Measurements from ENCODE around the gene CD48. TPM values are rescaled to one million over a fixed set of nuclear protein-coding genes. Genes with fewer than 3 reads are reported as not detected.

Gene CD48
- total and polyA plus RNA-seq, 2 of the 4 experiments (the other 2 are of a cell fraction): not detected

DNA sequence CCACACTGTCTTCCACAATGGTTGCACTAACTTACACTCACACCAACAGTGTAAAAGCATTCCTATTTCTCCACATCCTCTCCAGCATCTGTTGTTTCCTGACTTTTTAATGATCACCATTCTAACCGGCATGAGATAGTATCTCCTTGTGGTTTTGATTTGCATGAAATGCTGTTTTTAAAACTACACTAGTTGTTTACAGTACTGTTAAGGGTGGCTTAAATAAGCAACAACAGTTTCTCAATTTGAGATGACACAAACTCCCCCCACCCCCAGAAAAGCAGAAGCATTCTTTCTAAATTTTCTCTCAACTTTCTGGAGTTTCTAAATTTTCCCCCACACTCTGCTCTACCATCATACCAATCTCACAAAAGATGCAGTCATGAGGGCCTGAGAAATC, 20.4 kb upstream of the CD48 start:
- Histone ChIP-seq H2BK120ac (ENCODE audit: low read depth, low read length) (no peak overlapping the region), H3K27me3 (ENCODE audit: control insufficient read depth, insufficient read depth, low read length) (no peaks in the 10 kb centered on the region; the same call in 1 of the 2 replicates), H3K23ac (ENCODE audit: low read depth, low read length) (no peak overlapping the region), H4K5ac (ENCODE audit: low read depth, low read length) (no peak overlapping the region), H4K20me1 (ENCODE audit: insufficient read depth, low read length) (no peaks in the 10 kb centered on the region), H3K4me3 (ENCODE audit: insufficient read depth, low read depth, low read length) (no peak overlapping the region), H4K91ac (ENCODE audit: insufficient read depth, low read depth, low read length) (no peak overlapping the region), H2AFZ (replicated peaks; ENCODE audit: low read length, poor library complexity) (no peak overlapping the region), H3K4me2 (ENCODE audit: low read depth, low read length) (no peak overlapping the region), H3K4ac (ENCODE audit: low read depth, low read length) (no peak overlapping the region), H3K27ac (ENCODE audit: insufficient read depth, low read length) (no peak overlapping the region), H3K56ac (ENCODE audit: extremely low read depth, insufficient read depth, low read length) (no peak overlapping the region), H2AK5ac (ENCODE audit: low read depth, low read length) (no peak overlapping the region), H3K4me1 (ENCODE audit: control insufficient read depth, insufficient read depth, low read length) (no peaks in the 10 kb centered on the region), H3K9me1 (ENCODE audit: insufficient read depth, low read length) (no peaks in the 10 kb centered on the region), H3K9me3 (ENCODE audit: control insufficient read depth, insufficient read depth, low read length) (no peaks in the 10 kb centered on the region), H3K14ac (replicated peaks; ENCODE audit: low read depth, low read length) (no peak overlapping the region), H2BK5ac (ENCODE audit: low read depth, low read length, poor library complexity, severe bottlenecking) (no peak overlapping the region), H4K8ac (ENCODE audit: low read depth in 2 of 2, low read length in 2 of 2) (no peak overlapping the region), H3K18ac (ENCODE audit: low read depth, low read length) (no peak overlapping the region), H2BK15ac (ENCODE audit: low read depth, low read length) (no peak overlapping the region), H3K79me1 (ENCODE audit: low read depth in 1 of 2, low read length in 2 of 2) (no peaks in the 10 kb centered on the region), H2BK20ac (ENCODE audit: low read depth, low read length) (no peak overlapping the region), H3K36me3 (ENCODE audit: control insufficient read depth, insufficient read depth, low read length) (no peaks in the 10 kb centered on the region), H2AK9ac (replicated peaks; ENCODE audit: low read depth, low read length, poor library complexity) (no peak overlapping the region), H3K9ac (ENCODE audit: low read depth, low read length) (no peak overlapping the region)
- POLR2A ChIA-PET (ENCODE audit: unreplicated experiment): no interaction called here
- no peak for ATAC-seq (ENCODE audit: low read depth)
- intact Hi-C loops (cut with micrococcal nuclease): no loop called here
- dilution Hi-C loops (cut with HindIII; ENCODE audit: low sequenced_read_pairs, unreplicated experiment): no loop called here
- WGBS, 2 experiments (ENCODE audit: extremely low coverage in 2 of 2, insufficient read length in 1 of 2): no CpG with 5 or more reads among the region's 1 CpG
- CTCF ChIA-PET: no interaction called here
- in situ Hi-C loops (cut with MboI; ENCODE audit: low sequenced_read_pairs): loop anchor here (10.0 kb wide), 1 partner anchor 57 kb away; no protein-coding TSS in a partner anchor
- BruUV-seq (replicated peaks): no TSS peak
- DNase-seq: no peak
- TF ChIP-seq, protein P1, sequence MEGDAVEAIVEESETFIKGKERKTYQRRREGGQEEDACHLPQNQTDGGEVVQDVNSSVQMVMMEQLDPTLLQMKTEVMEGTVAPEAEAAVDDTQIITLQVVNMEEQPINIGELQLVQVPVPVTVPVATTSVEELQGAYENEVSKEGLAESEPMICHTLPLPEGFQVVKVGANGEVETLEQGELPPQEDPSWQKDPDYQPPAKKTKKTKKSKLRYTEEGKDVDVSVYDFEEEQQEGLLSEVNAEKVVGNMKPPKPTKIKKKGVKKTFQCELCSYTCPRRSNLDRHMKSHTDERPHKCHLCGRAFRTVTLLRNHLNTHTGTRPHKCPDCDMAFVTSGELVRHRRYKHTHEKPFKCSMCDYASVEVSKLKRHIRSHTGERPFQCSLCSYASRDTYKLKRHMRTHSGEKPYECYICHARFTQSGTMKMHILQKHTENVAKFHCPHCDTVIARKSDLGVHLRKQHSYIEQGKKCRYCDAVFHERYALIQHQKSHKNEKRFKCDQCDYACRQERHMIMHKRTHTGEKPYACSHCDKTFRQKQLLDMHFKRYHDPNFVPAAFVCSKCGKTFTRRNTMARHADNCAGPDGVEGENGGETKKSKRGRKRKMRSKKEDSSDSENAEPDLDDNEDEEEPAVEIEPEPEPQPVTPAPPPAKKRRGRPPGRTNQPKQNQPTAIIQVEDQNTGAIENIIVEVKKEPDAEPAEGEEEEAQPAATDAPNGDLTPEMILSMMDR (conservative IDR thresholded peaks at IDR 0.05; ENCODE audit: low read depth, low read length): no peak
- TF ChIP-seq POLR2A (IDR thresholded peaks at IDR 0.05; ENCODE audit: low read depth, low read length) (no peak), MAZ (IDR thresholded peaks at IDR 0.05; ENCODE audit: borderline replicate concordance, low read depth, low read length) (no peak), RFX5 (IDR thresholded peaks at IDR 0.05; ENCODE audit: low read depth, low read length) (no peak), BHLHE40 (IDR thresholded peaks at IDR 0.05; ENCODE audit: low read depth, low read length) (no peak), NFE2L2 (IDR thresholded peaks at IDR 0.05; ENCODE audit: low read depth, low read length) (no peak), SMC3 (IDR thresholded peaks at IDR 0.05; ENCODE audit: low read depth, low read length) (no peak), RCOR1 (IDR thresholded peaks at IDR 0.05; ENCODE audit: insufficient replicate concordance, low read length) (no peak), MAFK (IDR thresholded peaks at IDR 0.05; ENCODE audit: low read depth, low read length) (no peak), FOS (IDR thresholded peaks at IDR 0.05; ENCODE audit: low read depth, low read length) (no peak)
